H9 (cell line): Measurements from ENCODE around the gene FAM177B. TPM values are rescaled to one million over a fixed set of nuclear protein-coding genes. Genes with fewer than 3 reads are reported as not detected.

Source experiments
- DNase-seq: peaks from one replicate; pipeline ENCODE4 v3.0.0-alpha.2; 2017
- H2AFZ ChIP-seq: one replicate; pipeline ENCODE4 v1.6.1; 2013; ENCODE audit warnings: mild to moderate bottlenecking, low read length, control low read depth, moderate library complexity
- H2AK5ac ChIP-seq: 2 replicates; pipeline ENCODE4 v1.6.1; 2013; ENCODE audit warnings: low read length, control low read depth, mixed read lengths; ENCODE audit not compliant: insufficient read length
- H2BK120ac ChIP-seq: one replicate; pipeline ENCODE4 v1.6.1; 2013; ENCODE audit warnings: low read depth, mild to moderate bottlenecking, low read length, control low read depth, inconsistent platforms; ENCODE audit not compliant: poor library complexity, severe bottlenecking
- H2BK12ac ChIP-seq: 2 replicates; pipeline ENCODE4 v1.6.1; 2013; ENCODE audit warnings: low read length, control low read depth, mixed read lengths, low read depth; ENCODE audit not compliant: insufficient read length
- H2BK15ac ChIP-seq: 2 replicates; pipeline ENCODE4 v1.6.1; 2013; ENCODE audit warnings: low read depth, low read length, control low read depth
- H2BK20ac ChIP-seq: one replicate; pipeline ENCODE4 v1.6.1; 2013; ENCODE audit warnings: low read depth, mild to moderate bottlenecking, low read length, control low read depth, inconsistent platforms; ENCODE audit not compliant: poor library complexity, severe bottlenecking
- H2BK5ac ChIP-seq: 2 replicates; pipeline ENCODE4 v1.6.1; 2013; ENCODE audit warnings: low read length, control low read depth, mixed read lengths; ENCODE audit not compliant: insufficient read length
- H3K14ac ChIP-seq: 2 replicates; pipeline ENCODE4 v1.6.1; 2013; ENCODE audit warnings: low read length, control low read depth; ENCODE audit not compliant: insufficient read depth
- H3K18ac ChIP-seq: 2 replicates; pipeline ENCODE4 v1.6.1; 2013; ENCODE audit warnings: low read depth, mild to moderate bottlenecking, mixed read lengths, low read length, control low read depth; ENCODE audit not compliant: insufficient read length
- H3K23ac ChIP-seq: 2 replicates; pipeline ENCODE4 v1.6.1; 2013; ENCODE audit warnings: low read length, control low read depth, mixed read lengths, low read depth; ENCODE audit not compliant: insufficient read length
- H3K23me2 ChIP-seq: 2 replicates; pipeline ENCODE4 v1.6.1; 2013; ENCODE audit warnings: low read depth, mild to moderate bottlenecking, mixed read lengths, low read length, control low read depth; ENCODE audit not compliant: insufficient read length, poor library complexity, severe bottlenecking
- H3K27ac ChIP-seq: 2 replicates; pipeline ENCODE4 v1.5.1; 2013; ENCODE audit warnings: low read length, control low read depth, mixed read lengths, low read depth; ENCODE audit not compliant: insufficient read length
- H3K27me3 ChIP-seq: 2 replicates; pipeline ENCODE4 v1.6.1; 2013; ENCODE audit warnings: low read length, control low read depth, inconsistent platforms; ENCODE audit not compliant: insufficient read depth
- H3K4ac ChIP-seq: 2 replicates; pipeline ENCODE4 v1.6.1; 2013; ENCODE audit warnings: low read depth, mild to moderate bottlenecking, control low read depth, inconsistent platforms, low read length, moderate library complexity
- H3K4me1 ChIP-seq: 2 replicates; pipeline ENCODE4 v1.6.1; 2013; ENCODE audit warnings: low read length, control low read depth, inconsistent platforms; ENCODE audit not compliant: insufficient read depth
- H3K4me2 ChIP-seq: 2 replicates; pipeline ENCODE4 v1.6.1; 2013; ENCODE audit warnings: low read length, control low read depth, mixed read lengths; ENCODE audit not compliant: insufficient read length, insufficient read depth
- H3K56ac ChIP-seq: 2 replicates; pipeline ENCODE4 v1.6.1; 2013; ENCODE audit warnings: low read depth, mild to moderate bottlenecking, mixed read lengths, low read length, control low read depth; ENCODE audit not compliant: insufficient read length
- H3K79me1 ChIP-seq: 2 replicates; pipeline ENCODE4 v1.6.1; 2013; ENCODE audit warnings: low read depth, mild to moderate bottlenecking, moderate library complexity, low read length, control low read depth, inconsistent platforms; ENCODE audit not compliant: insufficient read depth, poor library complexity, severe bottlenecking
- H3K79me2 ChIP-seq: 2 replicates; pipeline ENCODE4 v1.6.1; 2013; ENCODE audit warnings: low read length, control low read depth, inconsistent platforms; ENCODE audit not compliant: insufficient read depth
- H3K9ac ChIP-seq: 2 replicates; pipeline ENCODE4 v1.6.1; 2013; ENCODE audit warnings: low read length, control low read depth, mixed read lengths; ENCODE audit not compliant: insufficient read length; ENCODE audit errors: extremely low read depth
- H3K9me3 ChIP-seq: one replicate; pipeline ENCODE4 v1.6.1; 2013; ENCODE audit warnings: low read depth, low read length, inconsistent platforms; ENCODE audit not compliant: control insufficient read depth
- H3T11ph ChIP-seq: one replicate; pipeline ENCODE4 v1.6.1; 2013; ENCODE audit warnings: mild to moderate bottlenecking, low read length, control low read depth, inconsistent platforms
- H4K20me1 ChIP-seq: one replicate; pipeline ENCODE4 v1.6.1; 2013; ENCODE audit not compliant: control insufficient read depth, insufficient read length, insufficient read depth
- H4K5ac ChIP-seq: 2 replicates; pipeline ENCODE4 v1.6.1; 2013; ENCODE audit warnings: low read depth, mild to moderate bottlenecking, mixed read lengths, low read length, control low read depth; ENCODE audit not compliant: insufficient read length
- H4K8ac ChIP-seq: replicated peaks from 2 replicates; pipeline ENCODE4 v1.6.1; 2013; ENCODE audit warnings: low read length, control low read depth, mixed read lengths, low read depth; ENCODE audit not compliant: insufficient read length
- H4K91ac ChIP-seq: 2 replicates; pipeline ENCODE4 v1.6.1; 2013; ENCODE audit warnings: low read depth, mild to moderate bottlenecking, moderate library complexity, mixed read lengths, low read length, control low read depth; ENCODE audit not compliant: insufficient read length
- H3K27ac Mint-ChIP-seq, 3 experiments: 2 replicates in 2 of 3; 3 replicates in 1 of 3; pipeline ENCODE4 v1.8.0; 2020 to 2021; ENCODE audit warnings: mixed read lengths in 3 of 3, mild to moderate bottlenecking in 1 of 3, moderate library complexity in 1 of 3
- H3K27me3 Mint-ChIP-seq: 2 replicates; pipeline ENCODE4 v1.8.0; 2021; ENCODE audit warnings: low read depth, mild to moderate bottlenecking, moderate library complexity, mixed read lengths
- H3K36me3 Mint-ChIP-seq, 3 experiments: 2 replicates in 2 of 3; 3 replicates in 1 of 3; pipeline ENCODE4 v1.8.0; 2020 to 2021; ENCODE audit warnings: low read depth in 3 of 3, mixed read lengths in 3 of 3; ENCODE audit not compliant: insufficient read depth in 1 of 3
- H3K4me1 Mint-ChIP-seq, 2 experiments: 2 replicates each; pipeline ENCODE4 v1.8.0; 2020; ENCODE audit warnings: mixed read lengths in 2 of 2
- H3K4me3 Mint-ChIP-seq, 2 experiments: 2 replicates in 1 of 2; 3 replicates in 1 of 2; pipeline ENCODE4 v1.8.0; 2020 to 2021; ENCODE audit warnings: mild to moderate bottlenecking in 2 of 2, mixed read lengths in 2 of 2, moderate library complexity in 1 of 2
- H3K9me3 Mint-ChIP-seq, 2 experiments: 2 replicates in 1 of 2; 3 replicates in 1 of 2; pipeline ENCODE4 v1.8.0; 2020; ENCODE audit warnings: mild to moderate bottlenecking in 2 of 2, mixed read lengths in 2 of 2, moderate library complexity in 1 of 2
- CTCF ChIP-seq: fragments of 200-600 bp; sonication (generic); conservative IDR thresholded peaks from 3 replicates; pipeline ENCODE4 v1.8.0; 2021; ENCODE audit warnings: antibody characterized with exemption, mild to moderate bottlenecking
- WGBS: extraction: QIAGEN DNeasy Blood & Tissue Kit; methylation state at CpG from one replicate; pipeline ENCODE4 v1.1.7; 2013; ENCODE audit warnings: missing lambda C conversion rate, low lambda C conversion rate, mixed read lengths; ENCODE audit not compliant: insufficient read length; ENCODE audit errors: extremely low coverage; 5-methylcytosine and 5-hydroxymethylcytosine counted together
- total RNA-seq: library from RNA; stranded (reverse); gene quantifications from 2 replicates; pipeline ENCODE4 v1.2.1, GENCODE V29; 2021

The FAM177B gene
- total RNA-seq, 1 experiment from 2014 or later: not detected

- Mint-ChIP-seq H3K4me1 (peaks cover 0 to 5% of the 10 kb centered on the region in 2 experiments; a peak in 1 of 4 replicates), H3K27ac (no peak overlapping the region), H3K27me3 (peaks cover 7% of the 10 kb centered on the region), H3K9me3 (peaks cover 0 to 3% of the 10 kb centered on the region in 2 experiments; a peak in 2 of 5 replicates), H3K36me3 (no peaks in the 10 kb centered on the region), H3K4me3 (no peak overlapping the region)
- Histone ChIP-seq H3K23ac (no peak overlapping the region), H2BK20ac (no peak overlapping the region), H2BK15ac (no peak overlapping the region), H3K79me2 (no peaks in the 10 kb centered on the region), H3K23me2 (no peaks in the 10 kb centered on the region), H3K27me3 (no peaks in the 10 kb centered on the region), H2BK12ac (no peak overlapping the region), H3K4me1 (no peaks in the 10 kb centered on the region), H3K56ac (no peak overlapping the region), H3K9me3 (no peaks in the 10 kb centered on the region), H2AK5ac (no peak overlapping the region), H2BK5ac (no peak overlapping the region), H4K8ac (no peak overlapping the region), H3K4ac (no peak overlapping the region), H2AFZ (no peak overlapping the region), H4K20me1 (no peaks in the 10 kb centered on the region), H3K18ac (no peak overlapping the region), H4K5ac (no peak overlapping the region), H3K27ac (no peak overlapping the region), H3K9ac (no peak overlapping the region), H4K91ac (no peak overlapping the region), H3K4me2 (no peak overlapping the region), H3T11ph (no peak overlapping the region), H3K14ac (no peak overlapping the region), H2BK120ac (no peak overlapping the region), H3K79me1 (no peaks in the 10 kb centered on the region)
- no CpG with 5 or more reads among the region's 2 CpGs for WGBS
- no peak for TF ChIP-seq CTCF
- no peak for DNase-seq
Measured at GRCh38 chr1:222790115-222790514, 53.1 kb downstream of the FAM177B start.
